Endothelial cell of umbilical vein (primary cell): ENCODE results near the gene PNKD. TPM values are rescaled to one million over a fixed set of nuclear protein-coding genes. Genes with fewer than 3 reads are reported as not detected.

Experiments
- BruUV-seq: library from RNA; stranded (reverse); fragments of 400-500 nt; replicated peaks from 2 replicates; lab custom pipeline; 2021; lab: Mats Ljungman, UMichigan
- CTCF ChIA-PET: fragments of 300-600, 350-600 bp; sonication (Branson Sonifier 250); formaldehyde crosslinking; loops from one replicate; lab custom pipeline; 2021; ENCODE audit warnings: antibody characterized with exemption, inconsistent platforms; lab: Charles Lee
- POLR2A ChIA-PET: fragments of 300-600, 350-600 bp; sonication (Branson Sonifier 250); formaldehyde crosslinking; loops from one replicate; lab custom pipeline; 2021; ENCODE audit warnings: antibody characterized with exemption, inconsistent platforms; lab: Charles Lee
- DNase-seq: peaks from one replicate; pipeline ENCODE4 v3.0.0-alpha.2; 2011; ENCODE audit warnings: low read depth, low spot score
- FAIRE-seq: peaks from 2 replicates; lab custom pipeline; 2011; peaks lifted over from hg19 to GRCh38; lab: Jason Lieb, UNC
- H2AFZ ChIP-seq: 2 replicates; pipeline ENCODE4 v1.6.0; 2012; ENCODE audit warnings: low read depth, low read length, control low read depth, inconsistent platforms
- H3K27ac ChIP-seq: 2 replicates; pipeline ENCODE4 v1.5.1; 2011; ENCODE audit warnings: low read depth, mild to moderate bottlenecking, control low read depth, low read length, moderate library complexity; ENCODE audit not compliant: insufficient read depth
- H3K27me3 ChIP-seq, 2 experiments: 2 replicates each; pipeline versions ENCODE4 v1.6.0 to v1.6.1; 2011; ENCODE audit warnings: low read length in 2 of 2, mixed read lengths in 1 of 2; ENCODE audit not compliant: control insufficient read depth in 2 of 2, insufficient read depth in 2 of 2
- H3K36me3 ChIP-seq, 2 experiments: 2 replicates in 1 of 2; 3 replicates in 1 of 2; pipeline ENCODE4 v1.5.1; 2011; ENCODE audit warnings: low read length in 2 of 2, mild to moderate bottlenecking in 1 of 2, moderate library complexity in 1 of 2; ENCODE audit not compliant: control insufficient read depth in 2 of 2, insufficient read depth in 2 of 2; ENCODE audit errors: extremely low read depth in 1 of 2
- H3K4me1 ChIP-seq: 3 replicates; pipeline ENCODE4 v1.5.1; 2011; ENCODE audit warnings: mild to moderate bottlenecking, low read length; ENCODE audit not compliant: control insufficient read depth, insufficient read depth; ENCODE audit errors: extremely low read depth
- H3K4me2 ChIP-seq: 2 replicates; pipeline ENCODE4 v1.6.1; 2011; ENCODE audit warnings: low read length, control low read depth, mixed read lengths; ENCODE audit not compliant: insufficient read depth
- H3K4me3 ChIP-seq, 3 experiments: fragments of 200-600 bp in 1 of 3; sonication (generic), shearing (Covaris generic) in 1 of 3; replicated peaks in 1 of 3; 2 replicates each; pipeline ENCODE4 v1.5.1; 2011 to 2016; ENCODE audit warnings: control low read depth in 3 of 3, low read length in 3 of 3, mild to moderate bottlenecking in 2 of 3, inconsistent platforms in 1 of 3, low read depth in 1 of 3, moderate library complexity in 1 of 3; ENCODE audit not compliant: insufficient read depth in 1 of 3
- H3K79me2 ChIP-seq: 2 replicates; pipeline ENCODE4 v1.6.0; 2012; ENCODE audit warnings: low read length, inconsistent platforms; ENCODE audit not compliant: control insufficient read depth, insufficient read depth
- H3K9ac ChIP-seq: replicated peaks from 2 replicates; pipeline ENCODE3; 2011; ENCODE audit warnings: low read length, control low read depth; ENCODE audit not compliant: insufficient read depth; ENCODE audit errors: extremely low read depth
- H3K9me1 ChIP-seq: replicated peaks from 3 replicates; pipeline ENCODE4 v1.6.0; 2011; ENCODE audit warnings: mild to moderate bottlenecking, low read length; ENCODE audit not compliant: control insufficient read depth, insufficient read depth; ENCODE audit errors: extremely low read depth
- H3K9me3 ChIP-seq: replicated peaks from 2 replicates; pipeline ENCODE4 v1.5.1; 2012; ENCODE audit warnings: low read length, inconsistent platforms; ENCODE audit not compliant: control insufficient read depth, insufficient read depth
- H4K20me1 ChIP-seq: replicated peaks from 2 replicates; pipeline ENCODE3; 2011; ENCODE audit warnings: mild to moderate bottlenecking, low read length; ENCODE audit not compliant: control insufficient read depth, insufficient read depth; ENCODE audit errors: extremely low read depth
- CTCF ChIP-seq, 2 donors: IDR thresholded peaks; 1 replicate in 1 of 2; 2 replicates in 1 of 2; pipeline ENCODE4 v1.5.1; 2011; ENCODE audit warnings: low read length in 2 of 2, mild to moderate bottlenecking in 2 of 2, moderate library complexity in 2 of 2, control low read depth in 1 of 2, inconsistent platforms in 1 of 2, low read depth in 1 of 2; ENCODE audit not compliant: insufficient read depth in 1 of 2; ENCODE audit errors: extremely low read depth in 1 of 2
- EZH2 ChIP-seq: IDR thresholded peaks from 2 replicates; pipeline ENCODE4 v1.6.1; 2012; ENCODE audit warnings: borderline replicate concordance, low read depth, mild to moderate bottlenecking, moderate library complexity, low read length, inconsistent platforms; ENCODE audit not compliant: severe bottlenecking
- FOS ChIP-seq: IDR thresholded peaks from 2 replicates; pipeline ENCODE4 v1.6.1; 2011; ENCODE audit warnings: mild to moderate bottlenecking, low read length, moderate library complexity, borderline replicate concordance; ENCODE audit not compliant: insufficient read depth
- GATA2 ChIP-seq: IDR thresholded peaks from 2 replicates; pipeline ENCODE4 v1.7.0; 2011; ENCODE audit warnings: low read depth, mild to moderate bottlenecking, moderate library complexity, mixed read lengths, low read length; ENCODE audit not compliant: insufficient read length, insufficient read depth
- JUN ChIP-seq: IDR thresholded peaks from 2 replicates; pipeline ENCODE4 v1.6.1; 2011; ENCODE audit warnings: borderline replicate concordance, low read depth; ENCODE audit not compliant: insufficient read length, insufficient read depth
- MAX ChIP-seq: IDR thresholded peaks from 2 replicates; pipeline ENCODE4 v1.6.1; 2011; ENCODE audit not compliant: insufficient read depth, insufficient read length
- MYC ChIP-seq: IDR thresholded peaks from one replicate; pipeline ENCODE4 v1.6.1; 2011; ENCODE audit warnings: mild to moderate bottlenecking, low read depth, low read length
- POLR2A ChIP-seq: IDR thresholded peaks from 2 replicates; pipeline ENCODE4 v1.6.1; 2012; ENCODE audit warnings: low read depth, mild to moderate bottlenecking, control low read depth, low read length
- POLR2AphosphoS5 ChIP-seq: IDR thresholded peaks from 2 replicates; pipeline ENCODE4 v1.6.1; 2012; ENCODE audit warnings: low read depth, mild to moderate bottlenecking, control low read depth, low read length, moderate library complexity; ENCODE audit not compliant: insufficient read depth
- dilution Hi-C: fragments of 300-500 bp; cut with MboI; formaldehyde crosslinking; loops from one replicate; pipeline ENCODE4 v1.15.0; 2019; ENCODE audit warnings: low sequenced_read_pairs; ENCODE audit not compliant: extremely low pct_ligation_motif_present
- intact Hi-C: fragments of 100-400 bp; cut with micrococcal nuclease; formaldehyde crosslinking; loops from one replicate; pipeline ENCODE4 v1.10.0; 2022
- polyA plus RNA-seq, 4 experiments: library from polyadenylated mRNA; depleted of rRNA in 3 of 4; stranded (reverse) in 3 of 4; unstranded in 1 of 4; fragments of >200 nt; gene quantifications; 2 replicates each; pipeline versions ENCODE4 v1.2.1 to v1.2.3, GENCODE V29; 2011 to 2012; ENCODE audit warnings: missing spikeins in 1 of 4
- total RNA-seq: library from RNA; stranded (reverse); gene quantifications from 2 replicates; pipeline ENCODE4 v1.2.3, GENCODE V29; 2021

Gene PNKD
- total and polyA plus RNA-seq, 2 donors (not counting 3 experiments of a cell fraction or from before 2014, with no cell fraction given), result 56.1 to 88.3 TPM

- no TSS peak for BruUV-seq
- POLR2A ChIA-PET, result no interaction called here
- FAIRE-seq, result no peak
- no peaks in the 10 kb centered on the region for H3K36me3 ChIP-seq
- H3K27ac ChIP-seq, result no peak overlapping the region
- H3K27me3 ChIP-seq, result no peaks in the 10 kb centered on the region
- H3K4me2 ChIP-seq, result no peak overlapping the region
- no peaks in the 10 kb centered on the region for H4K20me1 ChIP-seq
- H3K79me2 ChIP-seq, result no peaks in the 10 kb centered on the region
- TF ChIP-seq POLR2A (no peak), FOS (no peak), GATA2 (no peak), EZH2 (no peak), MYC (no peak), POLR2AphosphoS5 (no peak)
- no peak overlapping the region for H2AFZ ChIP-seq
- no peak for DNase-seq
- H3K9ac ChIP-seq, result no peak overlapping the region
- dilution Hi-C loops, result no loop called here
- no peak overlapping the region for H3K4me3 ChIP-seq
- no peaks in the 10 kb centered on the region for H3K9me3 ChIP-seq
- no peaks in the 10 kb centered on the region for H3K9me1 ChIP-seq
- H3K4me1 ChIP-seq, result peaks cover 24% of the 10 kb centered on the region
- intact Hi-C loops, result no loop called here
- CTCF ChIA-PET, result interaction anchor here (1.5 to 5.6 kb wide), 2 partner anchors 19 to 31 kb away, joined by 3 to 38 read pairs; partner anchors contain the start of gene CATIP
Measured at GRCh38 chr2:218326315-218326714, 56.0 kb downstream of the PNKD start.

GRCh38 chr2:218327451-218328210 is 57.3 kb downstream of the PNKD start:
- ChIA-PET POLR2A (no interaction called here), CTCF (no interaction called here)
- FAIRE-seq, result no peak
- no peaks in the 10 kb centered on the region for H3K79me2 ChIP-seq
- no peak for TF ChIP-seq POLR2A
- no peak for TF ChIP-seq GATA2
- no peak for TF ChIP-seq FOS
- TF ChIP-seq POLR2AphosphoS5, result no peak
- no peak for TF ChIP-seq EZH2
- TF ChIP-seq CTCF (IDR thresholded peaks at IDR 0.05; ENCODE audit: extremely low read depth in 1 of 2, insufficient read depth in 1 of 2, low read depth in 1 of 2, low read length in 2 of 2), result no peak
- no peak for TF ChIP-seq JUN
- no peak for TF ChIP-seq MYC
- no peak for TF ChIP-seq MAX
- H3K4me1 ChIP-seq, result peaks cover 14% of the 10 kb centered on the region
- no peaks in the 10 kb centered on the region for H3K9me3 ChIP-seq
- H3K9me1 ChIP-seq, result no peaks in the 10 kb centered on the region
- dilution Hi-C loops, result no loop called here
- no peak for DNase-seq
- no TSS peak for BruUV-seq
- H2AFZ ChIP-seq, result no peak overlapping the region
- no peak overlapping the region for H3K4me2 ChIP-seq
- H3K27ac ChIP-seq, result no peak overlapping the region
- H3K4me3 ChIP-seq, result no peak overlapping the region
- no peaks in the 10 kb centered on the region for H3K36me3 ChIP-seq
- no peak overlapping the region for H3K9ac ChIP-seq
- intact Hi-C loops, result no loop called here
- no peaks in the 10 kb centered on the region for H4K20me1 ChIP-seq
- no peaks in the 10 kb centered on the region for H3K27me3 ChIP-seq
